Transverse colon (tissue), 4 donors: ENCODE results near the gene GPR151.

ENCODE experiments used
- CTCF ChIP-seq, 5 experiments: fragments of 200-600 bp in 3 of 5; fragments of 450-650 bp in 2 of 5; sonication (generic) in 3 of 5; IDR thresholded peaks; 1 replicate in 2 of 5; 2 replicates in 3 of 5; pipeline ENCODE4 v1.5.1; 2016 to 2017; ENCODE audit warnings: antibody characterized with exemption in 5 of 5, inconsistent platforms in 3 of 5, mild to moderate bottlenecking in 2 of 5, moderate library complexity in 1 of 5
- POLR2A ChIP-seq: fragments of 450-650 bp; IDR thresholded peaks from one replicate; pipeline ENCODE4 v1.6.1; 2016; ENCODE audit warnings: antibody characterized with exemption, mild to moderate bottlenecking, moderate library complexity
- POLR2AphosphoS5 ChIP-seq, 3 donors: sonication (generic); formaldehyde crosslinking; IDR thresholded peaks; one replicate each; pipeline ENCODE4 v1.6.1; 2016; ENCODE audit warnings: antibody characterized with exemption in 3 of 3

DNA sequence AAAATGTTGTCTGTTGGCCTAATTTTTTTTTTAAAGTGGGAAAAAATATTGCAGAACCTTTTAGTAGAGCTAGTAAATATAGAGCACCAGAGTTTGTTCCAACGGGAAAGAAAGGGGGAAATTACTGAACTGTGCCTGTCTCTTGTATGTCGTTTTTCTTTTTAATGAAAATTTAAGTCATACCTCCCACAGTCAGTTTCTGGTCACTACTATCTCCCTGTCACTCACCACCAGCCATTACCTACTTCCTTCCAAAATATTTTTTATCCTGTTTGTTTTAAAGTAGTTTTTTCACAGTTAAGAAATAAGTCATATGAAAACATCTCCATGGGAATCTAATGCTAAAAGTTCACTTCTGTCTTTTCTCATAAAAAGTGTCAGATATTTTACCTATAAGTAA, 21.3 kb downstream of the GPR151 start:
- TF ChIP-seq CTCF (IDR thresholded peaks at IDR 0.05): no peak
- no peak for TF ChIP-seq POLR2A
- no peak for TF ChIP-seq POLR2AphosphoS5 (IDR thresholded peaks at IDR 0.05)
